ENCODE data around the gene CLCN3.
"Not testable (repeated sequence)": the region's sequence is repeated elsewhere in the genome, so short reads cannot be mapped to it uniquely, and the experiment has no call there.

The CLCN3 gene

GRCh38 chr4:169658196-169658595, 37.8 kb downstream of the CLCN3 start:
- no peak for DNase-seq

GRCh38 chr4:169658975-169659715, 38.8 kb downstream of the CLCN3 start:
- no peak for DNase-seq

DNA sequence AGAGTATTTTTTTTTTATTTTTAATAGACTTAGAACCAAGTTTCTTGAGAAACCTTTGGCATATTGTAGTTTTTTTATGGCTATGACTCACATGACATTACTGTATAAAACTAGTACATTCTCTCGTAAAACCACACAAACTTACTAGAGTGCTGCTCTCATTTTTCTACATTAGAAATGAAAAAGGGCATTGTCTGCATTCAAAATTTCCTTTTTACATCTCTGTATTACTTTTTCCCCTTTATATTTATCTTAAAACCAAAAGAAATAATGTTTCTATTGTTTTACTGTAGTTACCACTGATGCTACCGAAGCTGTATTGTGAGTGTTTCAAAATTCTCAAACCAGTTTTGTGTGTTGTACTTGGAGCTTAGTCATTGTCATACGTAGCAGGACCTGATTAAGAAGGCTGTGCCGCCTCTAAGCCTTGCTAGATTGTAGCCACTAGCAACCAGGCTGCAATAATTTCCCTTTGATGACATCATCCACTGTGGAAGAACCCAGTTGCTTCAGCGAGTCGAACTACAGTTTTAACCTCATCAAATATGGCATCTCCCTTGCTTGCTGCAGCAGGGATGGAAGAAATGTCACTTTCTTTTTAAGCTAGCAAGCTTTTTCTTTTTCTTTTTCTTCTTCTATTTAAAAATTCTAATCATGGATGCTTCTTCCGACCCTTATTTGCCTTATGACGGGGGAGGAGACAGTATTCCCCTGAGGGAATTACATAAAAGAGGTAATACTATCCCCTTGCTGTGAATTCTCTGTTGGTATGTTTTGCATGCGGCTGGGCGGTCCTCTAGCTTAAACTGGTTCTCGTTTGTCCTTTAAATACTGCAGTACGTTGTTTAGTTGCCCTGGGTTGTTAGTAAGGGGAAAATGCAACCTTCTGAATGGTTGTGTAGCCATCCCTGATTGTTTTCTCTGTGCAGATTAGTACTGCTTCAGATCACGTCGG, 39.6 kb downstream of the CLCN3 start:
- peak; percentile 97 for DNase-seq

DNA sequence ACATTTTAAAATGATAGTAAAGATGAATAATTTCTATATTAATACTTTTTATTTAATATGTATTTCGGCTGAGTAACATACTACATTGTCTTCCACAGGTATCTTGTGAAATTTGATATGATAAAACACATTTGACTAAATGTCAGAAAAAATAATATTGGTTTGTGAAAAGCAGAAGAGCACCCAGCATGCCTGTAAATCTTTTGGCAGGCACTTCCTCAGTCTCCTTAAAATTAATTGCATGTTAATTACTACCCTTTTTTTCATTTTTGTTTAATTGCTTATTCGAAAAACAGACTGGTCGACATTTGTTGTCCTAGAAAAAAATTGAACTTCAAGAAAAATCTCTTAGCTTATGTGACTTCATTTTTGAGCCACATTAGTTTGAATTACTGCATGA, 40.6 kb downstream of the CLCN3 start:
- DNase-seq, result no peak

- no peak for DNase-seq
Observed at GRCh38 chr4:169661761-169662160, 41.4 kb downstream of the CLCN3 start.

DNA sequence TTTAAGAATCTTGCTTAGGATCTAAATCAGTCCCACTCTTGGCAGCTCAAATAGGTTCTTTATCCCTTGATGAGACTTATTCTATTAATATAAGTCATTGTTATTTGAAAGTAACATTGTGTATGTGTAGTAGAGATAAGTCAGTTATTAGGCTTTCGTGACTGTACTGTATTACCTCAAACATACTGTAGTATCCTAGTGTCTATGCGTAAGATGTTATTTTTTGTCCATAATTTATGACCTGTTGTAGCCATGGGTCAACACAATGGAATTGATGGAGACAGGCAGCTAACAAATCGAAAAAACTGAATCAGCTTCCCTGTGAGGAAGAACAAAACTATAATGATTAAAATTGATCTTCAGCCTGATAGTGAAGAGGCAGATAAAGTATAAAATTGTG, 41.8 kb downstream of the CLCN3 start:
- DNase-seq, result no peak

GRCh38 chr4:169663402-169663801, 43.0 kb downstream of the CLCN3 start:
- DNase-seq, result no peak

- DNase-seq, result no peak
Observed at GRCh38 chr4:169663831-169664230, 43.5 kb downstream of the CLCN3 start.

- DNase-seq, result no peak
Observed at GRCh38 chr4:169664615-169665014, 44.2 kb downstream of the CLCN3 start.

GRCh38 chr4:169665046-169665737, 44.8 kb downstream of the CLCN3 start:
- no peak for DNase-seq

GRCh38 chr4:169668069-169668721, 47.8 kb downstream of the CLCN3 start:
- DNase-seq, result peak; percentile 9

DNA sequence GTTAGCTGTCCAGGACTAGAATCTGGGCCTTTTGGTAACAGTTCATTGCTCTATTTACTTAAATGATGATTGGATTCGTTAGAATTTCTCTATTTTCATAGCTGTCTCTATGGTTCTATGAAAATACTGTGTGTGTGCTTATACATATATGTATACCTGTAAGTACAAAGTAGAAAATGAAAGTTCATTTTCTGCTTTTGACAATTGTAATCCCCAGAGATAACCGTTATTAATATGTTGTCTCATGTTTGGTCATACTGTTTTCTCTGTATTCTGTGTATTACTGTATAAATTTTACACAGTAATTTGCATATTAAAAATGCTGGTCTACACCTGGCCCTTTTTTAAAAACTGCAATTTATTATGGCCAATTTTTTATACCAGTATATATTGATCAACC, 55.4 kb downstream of the CLCN3 start:
- no peak for DNase-seq

- DNase-seq, result no peak
Observed at GRCh38 chr4:169677150-169677748, 56.9 kb downstream of the CLCN3 start.

- DNase-seq, result not testable (repeated sequence)
Observed at GRCh38 chr4:169678486-169678885, 58.1 kb downstream of the CLCN3 start.

DNA sequence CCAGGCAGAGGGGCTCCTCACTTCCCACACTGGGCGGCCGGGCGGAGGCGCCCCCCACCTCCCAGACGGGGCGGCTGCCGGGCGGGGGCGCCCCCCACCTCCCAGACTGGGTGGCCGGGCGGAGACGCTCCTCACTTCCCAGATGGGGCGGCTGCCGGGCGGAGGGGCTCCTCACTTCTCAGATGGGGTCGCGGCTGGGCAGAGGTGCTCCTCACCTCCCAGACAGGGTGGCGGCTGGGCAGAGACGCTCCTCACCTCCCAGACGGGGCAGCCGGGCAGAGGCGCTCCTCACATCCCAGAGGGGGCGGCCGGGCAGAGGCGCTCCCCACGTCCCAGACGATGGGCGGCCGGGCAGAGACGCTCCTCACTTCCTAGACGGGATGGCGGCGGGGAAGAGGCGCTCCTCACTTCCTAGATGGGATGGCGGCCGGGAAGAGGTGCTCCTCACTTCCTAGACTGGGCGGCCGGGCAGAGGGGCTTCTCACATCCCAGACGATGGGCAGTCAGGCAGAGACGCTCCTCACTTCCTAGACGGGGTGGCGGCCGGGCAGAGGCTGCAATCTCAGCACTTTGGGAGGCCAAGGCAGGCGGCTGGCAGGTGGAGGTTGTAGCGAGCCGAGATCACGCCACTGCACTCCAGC, 58.7 kb downstream of the CLCN3 start:
- DNase-seq, result not testable (repeated sequence)

GRCh38 chr4:169682372-169683047, 62.1 kb downstream of the CLCN3 start:
- DNase-seq, result no peak

GRCh38 chr4:169689681-169690080, 69.3 kb downstream of the CLCN3 start:
- no peak for DNase-seq

DNA sequence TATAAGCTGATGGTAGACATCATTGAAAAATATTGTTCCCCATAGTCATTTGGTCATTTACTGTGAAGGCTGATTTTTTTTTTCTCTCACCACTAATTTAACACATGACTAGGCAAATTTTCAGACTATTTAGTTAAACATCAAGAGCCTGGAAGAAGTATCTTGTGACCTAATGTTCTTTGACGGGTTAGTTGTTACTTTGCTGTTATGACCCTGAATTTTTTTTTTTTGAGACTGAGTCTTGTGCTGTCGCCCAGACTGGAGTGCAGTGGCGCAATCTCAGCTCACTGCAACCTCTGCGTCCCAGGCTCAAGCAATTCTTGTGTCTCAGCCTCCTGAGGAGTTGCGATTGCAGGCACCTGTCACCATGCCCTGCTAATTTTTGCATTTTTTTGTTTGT, 70.4 kb downstream of the CLCN3 start:
- DNase-seq, result no peak

DNA sequence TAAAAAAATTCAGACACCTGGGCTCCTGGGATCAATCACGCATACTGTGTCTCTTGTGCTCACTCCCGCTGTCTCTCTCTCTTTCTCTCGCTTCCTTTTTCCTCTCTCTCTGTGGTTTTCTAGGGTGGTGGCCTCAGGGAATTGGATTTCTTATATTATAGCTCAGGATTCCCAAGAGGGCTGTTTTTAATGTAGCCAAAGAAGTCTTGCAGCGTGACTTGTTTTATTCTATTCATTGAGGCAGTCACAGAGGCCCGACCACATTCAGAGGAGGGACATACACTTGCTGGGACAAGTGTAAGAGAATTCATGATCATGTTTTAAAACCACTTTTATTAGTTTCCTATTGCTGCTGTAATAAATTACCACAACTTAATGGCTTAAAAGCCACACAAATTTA, 78.0 kb downstream of the CLCN3 start:
- DNase-seq, result no peak

- no peak for DNase-seq
Observed at GRCh38 chr4:169707958-169708643, 87.7 kb downstream of the CLCN3 start.

DNA sequence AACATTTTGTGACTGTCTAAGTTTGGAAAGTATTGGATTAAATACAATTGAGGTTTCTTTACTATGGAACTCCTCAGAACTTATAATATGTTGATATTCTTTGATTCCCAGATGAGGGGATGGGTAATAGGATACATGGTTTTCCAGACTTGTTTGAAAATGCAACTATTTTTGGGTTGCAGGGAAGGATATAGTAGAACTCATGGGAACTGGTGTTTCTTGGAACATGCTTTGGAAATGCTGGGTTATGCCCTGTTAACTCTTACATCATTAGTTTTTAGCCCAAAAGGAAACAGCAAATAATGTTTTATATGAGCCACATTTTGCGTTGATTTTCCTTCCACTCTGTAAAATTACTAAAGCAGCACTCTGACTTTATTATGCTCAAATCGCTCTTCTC, 95.4 kb downstream of the CLCN3 start:
- DNase-seq, result no peak

Measured in kidney glomerular epithelial cell (primary cell).